ENCODE data around the gene PXDN. TPM values are rescaled to one million over a fixed set of nuclear protein-coding genes. Genes with fewer than 3 reads are reported as not detected.

The PXDN gene
- total and polyA plus RNA-seq, 2 donors (not counting 1 experiment from before 2014, with no cell fraction given) = 0.21 to 1.4 TPM

- no peak for TF ChIP-seq EZH2 (IDR thresholded peaks at IDR 0.05; ENCODE audit: borderline replicate concordance, insufficient read depth, low read depth, low read length, poor library complexity, severe bottlenecking)
- no peak for TF ChIP-seq CTCF (IDR thresholded peaks at IDR 0.05)
- Histone ChIP-seq H3K4me1 (ENCODE audit: control insufficient read depth in 2 of 2, insufficient read depth in 2 of 2, low read length in 2 of 2) (no peaks in the 10 kb centered on the region), H3K4me2 (replicated peaks; ENCODE audit: low read depth, low read length, poor library complexity, severe bottlenecking) (no peak overlapping the region), H3K9me3 (ENCODE audit: control extremely low read depth in 1 of 3, control insufficient read depth in 2 of 3, insufficient read depth in 1 of 3, low read length in 2 of 3) (peaks cover 0 to 15% (median 0%) of the 10 kb centered on the region in 3 donors), H3K4me3 (ENCODE audit: control extremely low read depth in 1 of 5, extremely low read depth in 1 of 5, insufficient read depth in 1 of 5, low read depth in 2 of 5, low read length in 4 of 5) (no peak overlapping the region), H3K36me3 (replicated peaks in 1 of 2; ENCODE audit: control extremely low read depth in 1 of 2, control insufficient read depth in 1 of 2, extremely low read depth in 1 of 2, insufficient read depth in 2 of 2, low read length in 1 of 2) (no peaks in the 10 kb centered on the region), H3K79me2 (ENCODE audit: control insufficient read depth, insufficient read depth, low read length) (no peaks in the 10 kb centered on the region), H3K9ac (ENCODE audit: low read length) (no peak overlapping the region), H2AFZ (ENCODE audit: insufficient read depth, low read depth, low read length, poor library complexity, severe bottlenecking) (no peak overlapping the region), H3K27ac (ENCODE audit: low read length in 2 of 2) (no peak overlapping the region), H3K27me3 (replicated peaks in 1 of 4; ENCODE audit: control extremely low read depth in 1 of 4, control insufficient read depth in 3 of 4, insufficient read depth in 4 of 4, low read length in 3 of 4) (no peaks in the 10 kb centered on the region), H4K20me1 (ENCODE audit: control insufficient read depth, insufficient read depth, low read length, poor library complexity, severe bottlenecking) (no peaks in the 10 kb centered on the region)
- 95% methylated on average over 58 of the region's 58 CpGs for WGBS (ENCODE audit: insufficient coverage)
- H3K4me1 Mint-ChIP-seq = no peaks in the 10 kb centered on the region
- H3K9me3 Mint-ChIP-seq (ENCODE audit: insufficient read depth) = no peaks in the 10 kb centered on the region
- ATAC-seq (ENCODE audit: low read depth) = no peak
- intact Hi-C loops (cut with micrococcal nuclease) = no loop called here
- no peak overlapping the region for H3K4me3 Mint-ChIP-seq
- CTCF ChIA-PET = no interaction called here
- H3K27ac Mint-ChIP-seq = no peak overlapping the region
- DNase-seq = no peak
- POLR2A ChIA-PET = no interaction called here
- H3K27me3 Mint-ChIP-seq = no peaks in the 10 kb centered on the region
These were observed 94.9 kb downstream of the PXDN start for GRCh38 chr2:1649103-1650084.
